SK-MEL-5 (cell line): Measurements from ENCODE around the gene CYP2B6. TPM values are rescaled to one million over a fixed set of nuclear protein-coding genes. Genes with fewer than 3 reads are reported as not detected.
"Not testable (repeated sequence)": the region's sequence is repeated elsewhere in the genome, so short reads cannot be mapped to it uniquely, and the experiment has no call there.

Experiments used
- DNase-seq: peaks from one replicate; pipeline ENCODE4 v3.0.0-alpha.2; 2016; ENCODE audit warnings: low read depth, low spot score
- in situ Hi-C: cut with HindIII; loops from 2 replicates; pipeline ENCODE4 v1.10.0; 2016; ENCODE audit warnings: low sequenced_read_pairs, high pct_unique_total_duplicates, low pct_unique_long_range_greater_than_20kb
- polyA plus RNA-seq, 2 experiments: library from polyadenylated mRNA; depleted of rRNA; stranded (reverse); fragments of >200 nt; gene quantifications; 2 replicates each; pipeline ENCODE4 v1.2.3, GENCODE V29; 2015
- total RNA-seq: library from RNA; depleted of rRNA; stranded (reverse); fragments of >200 nt; shearing (Covaris generic); gene quantifications from 2 replicates; pipeline ENCODE4 v1.2.3, GENCODE V29; 2014; rRNA removed

The CYP2B6 gene
- 0.13 TPM in 1 of 2 replicates, not detected in the other for total RNA-seq
- not detected in 2 replicates for polyA plus RNA-seq (2015; cell fraction: cytosol; rRNA removed)
- polyA plus RNA-seq (2015; cell fraction: nucleus; rRNA removed), result not detected in 2 replicates

DNA sequence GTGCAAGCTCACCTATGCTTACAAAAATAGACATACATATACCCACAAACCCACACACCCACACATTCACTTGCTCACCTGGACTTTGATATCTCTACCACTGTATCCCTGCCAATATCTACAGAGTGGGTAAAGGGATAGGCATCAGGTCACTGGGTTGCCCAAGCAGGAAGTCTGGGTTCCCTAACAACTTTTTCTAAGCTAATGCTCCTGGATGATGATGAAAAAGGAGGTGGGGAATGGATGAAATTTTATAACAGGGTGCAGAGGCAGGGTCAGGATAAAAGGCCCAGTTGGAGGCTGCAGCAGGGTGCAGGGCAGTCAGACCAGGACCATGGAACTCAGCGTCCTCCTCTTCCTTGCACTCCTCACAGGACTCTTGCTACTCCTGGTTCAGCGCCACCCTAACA lies at the start of gene CYP2B6:
TSS of gene CYP2B6 (plus strand) at position 311 of the 410 bp plus-strand sequence. CDS start at position 335, 24 bp downstream.
- in situ Hi-C loops, result no loop called here
- DNase-seq, result no peak

DNA sequence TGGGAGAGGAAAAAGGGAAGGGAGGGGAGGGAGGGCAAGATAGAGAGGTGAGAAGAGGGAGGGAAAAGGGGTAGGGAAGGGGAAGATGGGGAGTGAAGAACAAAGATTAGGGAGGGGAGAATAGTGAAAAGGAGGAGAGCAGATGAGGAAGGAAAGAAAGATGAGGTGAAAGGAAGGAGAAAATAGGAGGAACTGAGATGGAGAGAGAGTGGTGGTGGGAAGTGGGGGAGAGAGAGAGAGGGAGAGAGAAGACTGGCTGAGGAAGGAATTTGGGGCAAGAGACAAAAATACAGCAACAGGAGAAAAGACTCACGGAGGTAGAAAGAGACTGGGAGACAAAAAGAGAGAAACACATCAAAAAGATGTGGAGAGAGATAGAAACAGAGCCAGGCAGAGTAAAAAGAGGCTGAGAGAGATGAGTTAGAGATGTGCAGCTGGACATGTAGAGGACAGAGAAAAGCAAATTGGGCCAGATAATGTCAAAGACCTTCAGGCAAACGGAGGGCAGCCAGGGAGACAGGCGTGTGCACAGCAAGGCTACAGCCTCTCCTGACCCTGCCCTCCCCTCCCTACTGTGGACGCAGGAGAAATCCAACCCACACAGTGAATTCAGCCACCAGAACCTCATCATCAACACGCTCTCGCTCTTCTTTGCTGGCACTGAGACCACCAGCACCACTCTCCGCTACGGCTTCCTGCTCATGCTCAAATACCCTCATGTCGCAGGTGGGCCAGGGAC lies 49.4 kb upstream of the CYP2B6 start:
- in situ Hi-C loops, result no loop called here
- no peak for DNase-seq

DNA sequence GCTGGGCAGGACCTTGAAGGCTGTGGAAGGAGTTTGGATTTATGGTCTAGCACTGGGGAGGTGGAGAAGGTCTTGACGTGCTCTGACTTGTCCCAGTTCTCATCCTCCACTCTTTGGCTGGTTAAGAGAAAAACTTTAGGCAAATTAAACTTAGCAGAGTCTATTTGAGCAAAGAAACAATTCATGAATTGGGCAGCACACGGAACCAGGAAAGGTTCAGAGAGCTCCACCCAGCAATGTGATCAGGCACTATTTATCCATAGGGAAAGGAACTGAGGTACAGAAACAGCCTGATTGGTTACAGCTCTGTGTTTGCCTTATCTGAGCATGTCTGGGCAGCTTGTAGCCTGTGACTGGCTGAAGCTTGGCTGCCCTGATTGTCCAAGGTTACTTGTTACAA lies 45.4 kb upstream of the CYP2B6 start:
- no peak for DNase-seq
- in situ Hi-C loops, result no loop called here

DNA sequence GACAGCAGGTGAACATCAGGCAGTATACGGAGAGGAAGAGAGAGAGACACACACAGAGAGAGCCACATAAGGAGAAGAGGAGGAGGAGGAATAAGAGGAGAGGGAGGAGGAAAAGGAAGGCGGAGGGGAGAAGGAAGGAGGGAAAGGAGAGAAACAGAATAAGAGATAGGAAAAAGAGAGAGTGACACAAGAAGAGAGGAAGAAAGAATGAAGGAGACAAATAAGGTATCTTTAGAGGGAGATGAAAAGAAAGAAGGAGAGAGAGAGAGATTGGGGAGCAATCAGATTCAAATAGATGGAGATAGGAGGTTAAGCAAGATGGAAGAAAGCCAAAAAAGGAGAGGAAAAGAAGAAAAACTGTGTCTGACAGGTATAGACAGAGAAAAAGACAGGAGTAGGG lies 44.0 kb upstream of the CYP2B6 start:
- DNase-seq, result no peak
- in situ Hi-C loops, result no loop called here

DNA sequence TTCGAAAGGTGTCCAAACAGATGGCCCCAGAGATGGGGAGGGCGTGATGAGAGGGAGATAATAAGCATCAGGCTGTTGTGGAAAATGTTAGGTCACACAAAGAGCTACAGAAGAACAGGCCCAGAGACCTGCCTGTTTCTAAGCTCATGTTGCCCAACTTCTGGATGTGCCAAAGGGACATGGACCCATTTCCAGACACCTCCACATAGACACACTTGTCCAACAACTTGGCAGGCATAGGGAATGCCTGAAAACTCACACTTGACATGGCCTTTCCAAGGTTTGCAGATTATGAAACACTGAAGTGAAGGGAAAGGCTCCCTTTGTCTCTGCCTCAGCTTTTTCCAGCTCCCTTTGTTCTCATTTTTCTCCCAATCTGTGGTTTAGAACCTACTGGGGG lies 43.5 kb upstream of the CYP2B6 start:
- in situ Hi-C loops, result no loop called here
- no peak for DNase-seq

DNA sequence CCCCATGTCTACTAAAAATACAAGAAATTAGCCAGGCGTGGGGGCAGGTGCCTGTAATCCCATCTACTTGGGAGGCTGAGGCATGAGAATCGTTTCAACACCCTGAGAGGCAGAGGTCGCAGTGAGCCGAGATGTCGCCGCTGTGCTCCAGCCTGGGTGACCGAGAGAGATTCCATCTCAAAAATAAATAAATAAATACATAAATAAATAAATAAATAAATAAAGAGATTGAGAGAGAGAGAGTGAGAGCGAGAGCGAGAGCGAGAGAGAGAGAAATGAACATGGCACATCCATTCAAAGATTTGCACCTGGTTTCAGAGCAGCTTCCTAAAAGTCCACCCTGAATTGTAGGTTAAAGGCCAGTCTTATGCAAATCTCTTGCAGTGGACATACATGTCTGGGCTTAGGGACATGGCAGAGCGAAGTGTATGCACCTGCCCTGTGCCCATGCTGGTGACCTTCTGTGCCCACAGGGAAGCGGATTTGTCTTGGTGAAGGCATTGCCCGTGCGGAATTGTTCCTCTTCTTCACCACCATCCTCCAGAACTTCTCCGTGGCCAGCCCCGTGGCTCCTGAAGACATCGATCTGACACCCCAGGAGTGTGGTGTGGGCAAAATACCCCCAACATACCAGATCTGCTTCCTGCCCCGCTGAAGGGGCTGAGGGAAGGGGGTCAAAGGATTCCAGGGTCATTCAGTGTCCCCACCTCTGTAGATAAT lies 42.3 kb upstream of the CYP2B6 start:
- in situ Hi-C loops, result no loop called here
- DNase-seq, result no peak

DNA sequence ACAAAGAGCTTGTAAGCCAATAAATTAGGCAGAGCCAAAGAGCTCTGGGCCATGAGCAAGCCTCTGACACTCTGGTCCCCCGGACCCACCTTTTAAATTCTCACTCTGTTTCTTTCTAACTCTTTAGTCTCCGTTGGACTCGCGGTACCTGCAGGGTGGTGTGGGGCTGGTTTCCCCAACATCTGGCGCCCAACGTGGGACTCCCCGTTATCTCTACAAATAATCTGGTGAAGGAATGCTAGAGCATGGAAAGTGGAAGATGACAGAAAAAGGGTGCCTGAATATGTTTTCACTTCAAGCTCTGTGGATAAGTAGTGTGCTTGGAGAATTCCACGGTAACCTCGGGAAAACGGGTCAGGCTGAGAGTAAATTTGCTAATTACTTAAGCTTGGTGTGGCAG lies 36.5 kb upstream of the CYP2B6 start:
- in situ Hi-C loops, result no loop called here
- DNase-seq, result no peak

DNA sequence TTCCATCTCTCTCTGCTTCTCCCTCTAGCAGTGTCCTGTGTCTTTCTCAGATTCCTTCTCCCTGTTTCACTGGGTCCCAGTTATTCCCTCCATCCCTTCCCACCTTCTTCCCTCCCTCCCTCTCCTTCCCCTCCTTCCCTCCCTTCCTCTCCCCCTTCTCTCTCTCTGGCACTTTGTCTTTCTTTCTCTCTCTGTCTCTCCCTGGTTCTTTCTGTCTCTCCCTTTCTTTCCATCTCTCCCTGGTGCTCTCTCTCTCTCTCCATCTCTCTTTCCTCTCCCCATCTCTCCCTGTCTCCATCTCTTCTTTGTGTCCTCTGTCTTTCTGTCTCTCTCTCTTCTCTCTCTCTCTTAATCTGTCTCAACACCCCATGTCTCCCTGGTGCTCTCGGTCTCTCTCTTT lies 31.7 kb upstream of the CYP2B6 start:
- in situ Hi-C loops, result no loop called here

DNA sequence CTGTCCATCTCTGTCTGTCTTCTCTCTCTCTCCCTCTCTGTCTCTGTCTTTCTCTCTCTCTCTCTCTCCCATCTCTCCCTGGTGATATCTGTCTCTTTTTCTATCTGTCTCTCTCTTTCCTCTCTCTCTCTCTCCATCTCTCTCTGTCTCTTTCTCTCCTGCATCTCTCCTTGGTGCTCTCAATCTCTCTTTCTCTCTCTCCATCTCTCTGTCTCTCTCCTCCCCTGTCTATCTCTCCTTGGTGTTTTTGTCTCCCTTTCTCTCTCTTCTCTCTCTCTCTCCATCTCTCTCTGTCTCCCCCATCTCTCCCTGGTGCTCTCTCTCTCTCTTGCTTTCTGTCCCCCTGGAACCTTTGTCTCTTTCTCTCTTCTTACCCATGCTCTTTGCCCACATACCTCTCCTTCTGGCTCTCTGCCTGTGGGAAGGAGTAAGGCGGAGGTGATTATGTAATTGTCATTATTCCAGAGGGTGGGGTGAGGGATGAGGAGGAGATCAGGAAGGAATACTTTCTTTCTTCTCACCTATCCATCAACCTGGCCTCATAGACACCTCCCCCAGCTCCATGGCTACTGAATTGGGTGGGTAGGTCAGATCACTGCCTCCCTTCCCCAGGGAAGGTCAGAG lies 30.9 kb upstream of the CYP2B6 start:
- in situ Hi-C loops, result no loop called here
- no peak for DNase-seq

More for the DNA sequence above, 31.7 kb upstream of the CYP2B6 start:
- no peak for DNase-seq

DNA sequence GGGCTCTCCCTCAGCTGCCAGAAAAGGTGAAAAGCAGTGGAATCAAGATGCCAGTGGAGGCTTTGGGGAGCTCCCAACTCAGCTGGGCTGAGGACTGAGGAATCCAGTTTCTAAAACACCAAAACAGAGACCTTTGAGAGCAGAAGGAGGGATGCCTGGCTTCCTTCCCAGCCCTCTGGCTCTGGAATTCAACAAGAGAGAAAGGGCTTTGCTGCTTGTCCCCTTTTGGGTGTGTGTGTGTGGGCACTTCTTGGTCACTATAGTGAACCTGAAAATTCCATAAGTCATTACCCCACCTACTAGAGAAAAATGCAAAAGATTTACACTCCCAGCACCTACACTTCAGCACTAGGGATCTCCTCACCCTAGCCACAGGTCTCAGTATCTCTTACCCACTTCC lies 30.3 kb upstream of the CYP2B6 start:
- DNase-seq, result no peak
- in situ Hi-C loops, result no loop called here

DNA sequence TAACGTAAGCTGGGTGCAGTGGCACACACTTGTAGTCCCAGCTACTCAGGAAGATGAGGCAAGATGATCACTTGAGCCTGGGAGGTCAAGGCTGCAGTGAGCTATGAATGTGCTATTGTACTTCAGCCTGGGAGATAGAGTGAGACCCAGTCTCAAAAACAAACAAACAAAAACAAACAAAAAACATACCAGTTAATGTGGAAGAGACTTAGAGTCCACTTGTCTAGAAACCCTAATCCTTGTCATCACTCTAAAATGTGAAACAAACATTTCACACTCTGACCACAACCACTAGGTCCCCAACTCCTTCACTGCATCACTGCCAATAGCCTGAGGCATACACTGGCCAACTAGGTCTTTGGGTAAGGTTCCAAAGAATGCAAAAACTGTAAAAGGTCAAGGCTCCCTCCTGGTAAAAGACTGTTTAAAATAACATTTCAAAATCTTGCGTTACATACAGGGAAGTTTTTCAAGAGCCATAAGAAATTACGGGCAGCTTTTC lies 28.6 kb upstream of the CYP2B6 start:
- DNase-seq, result peak; percentile 57
- in situ Hi-C loops, result no loop called here

DNA sequence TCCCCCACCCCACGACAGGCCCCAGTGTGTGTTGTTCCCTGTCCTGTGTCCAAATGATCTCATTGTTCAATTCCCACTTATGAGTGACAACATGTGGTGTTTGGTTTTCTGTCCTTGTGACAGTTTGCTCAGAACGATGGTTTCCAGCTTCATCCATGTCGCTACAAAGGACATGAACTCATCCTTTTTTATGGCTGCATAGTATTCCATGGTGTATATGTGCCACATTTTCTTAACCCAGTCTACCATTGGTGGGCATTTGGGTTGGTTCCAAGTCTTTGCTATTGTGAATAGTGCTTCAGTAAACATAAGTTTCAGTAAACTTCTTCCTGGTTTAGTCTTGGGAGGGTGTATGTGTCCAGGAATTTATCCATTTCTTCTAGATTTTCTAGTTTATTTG lies 26.7 kb upstream of the CYP2B6 start:
- DNase-seq, in situ Hi-C loops: not testable (repeated sequence)

DNA sequence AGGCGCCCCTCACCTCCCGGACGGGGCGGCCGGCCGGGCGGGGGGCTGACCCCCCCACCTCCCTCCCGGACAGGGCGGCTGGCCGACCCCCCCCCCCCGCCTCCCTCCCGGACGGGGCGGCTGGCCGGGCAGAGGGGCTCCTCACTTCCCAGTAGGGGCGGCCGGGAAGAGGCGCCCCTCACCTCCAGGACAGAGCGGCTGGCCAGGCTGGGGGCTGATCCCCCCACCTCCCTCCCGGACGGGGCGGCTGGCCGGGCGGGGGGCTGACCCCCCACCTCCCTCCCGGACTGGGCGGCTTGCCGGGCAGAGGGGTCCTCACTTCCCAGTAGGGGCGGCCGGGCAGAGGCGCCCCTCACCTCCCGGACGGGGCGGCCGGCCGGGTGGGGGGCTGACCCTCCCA lies 25.7 kb upstream of the CYP2B6 start:
- DNase-seq, in situ Hi-C loops: not testable (repeated sequence)

DNA sequence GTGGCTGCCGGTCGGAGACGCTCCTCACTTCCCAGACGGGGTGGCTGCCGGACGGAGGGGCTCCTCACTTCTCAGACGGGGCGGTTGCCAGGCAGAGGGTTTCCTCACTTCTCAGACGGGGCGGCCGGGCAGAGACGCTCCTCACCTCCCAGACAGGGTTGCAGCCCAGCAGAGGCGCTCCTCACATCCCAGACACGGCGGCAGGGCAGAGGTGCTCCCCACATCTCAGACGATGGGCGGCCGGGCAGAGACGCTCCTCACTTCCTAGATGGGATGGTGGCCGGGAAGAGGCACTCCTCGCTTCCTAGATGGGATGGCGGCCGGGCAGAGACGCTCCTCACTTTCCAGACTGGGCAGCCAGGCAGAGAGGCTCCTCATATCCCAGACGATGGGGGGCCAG lies 24.5 kb upstream of the CYP2B6 start:
- DNase-seq, in situ Hi-C loops: not testable (repeated sequence)

DNA sequence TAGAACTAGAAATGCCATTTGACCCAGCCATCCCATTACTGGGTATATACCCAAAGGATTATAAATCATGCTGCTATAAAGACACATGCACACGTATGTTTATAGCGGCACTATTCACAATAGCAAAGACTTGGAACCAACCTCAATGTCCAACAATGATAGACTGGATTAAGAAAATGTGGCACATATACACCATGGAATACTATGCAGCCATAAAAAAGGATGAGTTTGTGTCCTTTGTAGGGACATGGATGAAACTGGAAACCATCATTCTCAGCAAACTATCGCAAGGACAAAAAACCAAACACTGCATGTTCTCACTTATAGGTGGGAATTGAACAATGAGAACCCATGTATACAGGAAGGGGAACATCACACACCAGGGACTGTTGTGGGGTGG lies 23.0 kb upstream of the CYP2B6 start:
- DNase-seq, in situ Hi-C loops: not testable (repeated sequence)

DNA sequence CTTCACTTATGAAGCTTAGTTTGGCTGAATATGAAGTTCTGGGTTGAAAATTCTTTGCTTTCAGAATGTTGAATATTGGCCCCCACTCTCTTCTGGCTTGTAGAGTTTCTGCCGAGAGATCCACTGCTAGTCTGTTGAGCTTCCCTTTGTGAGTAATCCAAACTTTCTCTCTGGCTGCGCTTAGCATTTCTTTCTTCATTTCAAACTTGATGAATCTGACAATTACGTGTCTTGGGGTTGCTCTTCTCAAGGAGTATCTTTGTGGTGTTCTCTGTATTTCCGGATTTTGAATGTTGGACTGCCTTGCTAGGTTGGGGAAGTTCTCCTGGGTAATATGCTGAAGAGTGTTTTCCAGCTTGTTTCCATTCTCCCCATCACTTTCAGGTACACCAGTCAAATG lies 21.4 kb upstream of the CYP2B6 start:
- in situ Hi-C loops, DNase-seq: not testable (repeated sequence)

DNA sequence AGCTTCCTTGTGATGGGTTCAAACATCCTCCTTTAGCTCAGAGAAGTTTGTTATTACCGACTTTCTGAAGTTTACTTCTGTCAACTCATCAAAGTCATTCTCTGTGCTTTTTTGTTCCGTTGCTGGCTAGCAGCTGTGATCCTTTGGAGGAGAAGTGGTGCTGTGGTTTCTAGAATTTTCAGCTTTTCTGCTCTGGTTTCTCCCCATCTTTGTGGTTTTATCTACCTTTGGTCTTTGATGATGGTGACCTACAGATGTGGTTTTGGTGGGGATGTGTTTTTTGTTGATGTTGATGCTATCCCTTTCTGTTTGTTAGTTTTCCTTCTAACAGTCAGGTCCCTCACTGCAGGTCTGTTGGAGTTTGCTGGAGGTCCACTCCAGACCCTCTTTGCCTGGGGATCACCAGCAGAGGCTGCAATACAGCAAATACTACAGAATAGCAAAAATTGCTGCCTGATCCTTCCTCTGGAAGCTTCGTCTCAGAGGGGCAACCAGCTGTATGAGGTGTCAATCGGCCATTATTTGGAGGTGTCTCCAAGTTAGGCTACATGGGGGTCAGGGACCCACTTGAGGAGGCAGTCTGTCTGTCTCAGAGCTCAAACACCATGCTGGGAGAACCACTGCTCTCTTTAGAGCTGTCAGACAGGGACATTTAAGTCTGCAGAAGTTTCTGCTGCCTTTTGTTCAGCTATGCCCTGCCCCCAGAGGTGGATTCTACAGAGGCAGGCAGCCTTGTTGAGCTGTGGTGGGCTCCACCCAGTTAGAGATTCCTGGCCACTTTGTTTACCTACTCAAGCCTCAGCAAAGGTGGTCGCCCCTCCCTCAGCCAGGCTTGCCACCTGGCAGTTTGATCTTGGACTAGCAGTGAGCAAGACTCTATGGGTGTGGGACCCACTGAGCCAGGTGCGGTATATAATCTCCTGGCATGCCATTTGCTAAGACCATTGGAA lies 20.4 kb upstream of the CYP2B6 start:
- in situ Hi-C loops, DNase-seq: not testable (repeated sequence)
